ENCODE results near the gene WDR62. TPM values are rescaled to one million over a fixed set of nuclear protein-coding genes. Genes with fewer than 3 reads are reported as not detected.

Gene WDR62
- total and polyA plus RNA-seq, 2 of the 8 experiments (the other 6 are each of a cell fraction or from before 2014, with no cell fraction given): 28.2 to 39.5 TPM

DNA sequence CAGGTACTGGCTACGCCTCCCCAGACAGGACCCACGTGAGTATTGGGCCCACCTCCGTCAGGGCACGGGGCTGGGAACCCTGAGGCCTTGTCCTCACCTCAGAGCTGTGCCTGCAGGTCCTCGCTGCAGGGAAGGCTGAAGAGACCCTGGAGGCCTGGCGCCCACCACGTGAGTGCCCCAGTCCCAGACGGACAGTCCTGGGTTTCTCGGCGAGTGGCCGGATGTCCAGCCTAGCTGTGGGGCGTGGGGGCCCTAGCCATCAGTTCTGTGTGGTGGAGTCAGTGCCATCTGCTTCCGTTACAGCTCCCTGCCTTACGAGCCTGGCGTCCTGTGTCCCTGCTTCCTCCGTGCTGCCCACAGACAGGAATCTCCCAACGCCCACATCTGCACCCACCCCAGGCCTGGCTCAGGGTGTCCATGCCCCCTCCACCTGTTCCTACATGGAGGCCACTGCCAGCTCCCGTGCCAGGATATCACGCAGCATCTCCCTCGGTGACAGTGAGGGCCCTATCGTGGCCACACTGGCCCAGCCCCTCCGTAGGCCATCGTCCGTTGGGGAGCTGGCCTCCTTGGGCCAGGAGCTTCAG, 48.4 kb downstream of the WDR62 start (continued):
- TF ChIP-seq TCF12 (IDR thresholded peaks at IDR 0.05; ENCODE audit: low read depth, low read length) (no peak), JUN (IDR thresholded peaks at IDR 0.05; ENCODE audit: low read depth, low read length) (no peak), SIRT6 (IDR thresholded peaks at IDR 0.05; ENCODE audit: low read length) (no peak), POLR2AphosphoS5 (IDR thresholded peaks at IDR 0.05; ENCODE audit: low read depth, low read length) (no peak), SP1 (IDR thresholded peaks at IDR 0.05; ENCODE audit: low read depth, low read length) (no peak), SIN3A (conservative IDR thresholded peaks at IDR 0.05 in 1 of 2, IDR thresholded peaks at IDR 0.05 in 1 of 2; ENCODE audit: low read depth in 1 of 2, low read length in 2 of 2) (no peak), TAF7 (optimal IDR thresholded peaks at IDR 0.05; ENCODE audit: borderline replicate concordance, low read depth, low read length) (no peak)
